ENCODE results near the gene SLC16A10.

Gene SLC16A10

DNA sequence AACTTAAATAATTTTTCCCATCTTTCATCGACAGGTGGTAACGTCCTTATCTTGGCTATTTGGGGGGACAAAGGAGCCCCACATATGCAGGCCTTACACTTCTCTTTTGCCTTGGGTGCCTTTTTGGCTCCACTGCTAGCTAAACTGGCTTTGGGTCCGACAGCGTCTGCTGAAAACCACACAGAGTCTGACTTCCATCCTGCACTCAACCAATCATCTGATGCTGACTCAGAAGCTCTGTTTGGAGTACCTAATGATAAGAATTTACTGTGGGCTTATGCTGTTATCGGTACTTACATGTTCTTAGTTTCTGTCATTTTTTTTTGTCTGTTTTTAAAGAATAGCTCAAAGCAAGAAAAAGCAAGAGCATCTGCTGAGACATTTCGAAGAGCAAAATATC lies 178.5 kb downstream of the SLC16A10 start:
- no peak for DNase-seq

GRCh38 chr6:111266276-111266675 lies 179.0 kb downstream of the SLC16A10 start:
- no peak for DNase-seq

DNA sequence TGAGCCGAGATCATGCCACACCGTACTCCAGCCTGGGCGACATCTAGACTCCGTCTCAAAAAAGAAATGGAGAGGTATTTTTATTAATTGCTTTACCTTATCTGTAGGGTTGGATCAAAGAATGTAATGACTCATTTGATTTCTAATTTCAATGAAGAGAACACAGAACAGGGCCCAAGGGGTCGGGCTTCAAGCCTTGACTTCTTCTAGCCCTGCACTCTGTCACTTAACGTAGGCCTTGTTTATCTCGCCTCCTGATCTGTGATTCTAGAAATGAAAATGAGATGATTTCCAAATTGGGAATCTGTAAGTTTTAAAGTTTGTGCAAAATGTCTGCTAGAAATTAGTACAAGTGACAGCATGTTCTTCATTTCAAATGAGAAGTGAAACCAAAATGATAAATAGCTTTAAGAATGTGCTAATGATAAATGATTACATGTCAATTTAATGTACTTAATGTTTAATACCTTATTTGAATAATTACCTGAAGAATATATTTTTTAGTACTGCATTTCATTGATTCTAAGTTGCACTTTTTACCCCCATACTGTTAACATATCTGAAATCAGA lies 180.5 kb downstream of the SLC16A10 start:
- no peak for DNase-seq

DNA sequence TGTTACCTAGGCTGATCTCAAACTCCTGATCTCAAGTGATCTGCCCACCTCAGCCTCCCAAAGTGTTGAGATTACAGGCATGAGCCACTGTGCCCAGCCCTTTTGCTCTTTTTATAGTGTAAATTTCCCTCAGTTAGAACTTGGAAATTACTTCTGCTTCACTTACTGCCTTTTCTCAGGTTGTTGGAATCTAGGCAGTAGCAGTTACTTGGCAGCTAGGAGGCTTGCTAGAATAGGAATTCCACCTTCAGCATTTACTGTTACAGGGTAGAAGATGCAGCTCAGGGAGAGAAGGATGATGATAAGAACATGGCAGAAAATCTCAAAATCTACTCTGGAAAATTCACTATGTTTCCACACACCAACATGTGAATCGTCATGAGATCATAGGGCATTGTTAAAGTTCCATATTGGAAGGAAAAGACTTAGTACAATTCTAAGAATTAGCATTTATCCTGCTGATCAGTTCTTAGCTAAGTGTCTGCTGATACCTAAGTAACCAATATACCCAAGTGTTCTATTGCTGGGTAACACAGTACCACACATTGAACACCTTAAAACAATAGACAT lies 182.2 kb downstream of the SLC16A10 start:
- DNase-seq = no peak

DNA sequence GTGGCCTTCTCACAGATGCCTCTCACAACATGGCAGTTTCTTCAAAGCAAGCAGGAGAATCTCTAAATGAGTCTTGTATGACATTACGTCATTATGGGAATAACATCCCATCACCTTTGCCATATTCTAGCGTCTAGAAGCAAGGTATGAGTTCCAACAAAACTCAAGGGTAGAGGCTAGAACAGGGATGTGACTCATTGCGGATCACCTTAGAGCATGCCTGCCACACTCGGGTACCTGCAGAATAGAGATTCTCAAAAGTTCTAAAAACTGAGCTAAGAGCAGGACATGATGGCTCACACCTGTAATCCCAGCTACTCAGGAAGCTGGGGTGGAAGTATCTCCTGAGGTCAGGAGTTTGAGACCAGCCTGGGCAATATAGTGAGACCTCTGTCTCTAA lies 182.8 kb downstream of the SLC16A10 start:
- no peak for DNase-seq

DNA sequence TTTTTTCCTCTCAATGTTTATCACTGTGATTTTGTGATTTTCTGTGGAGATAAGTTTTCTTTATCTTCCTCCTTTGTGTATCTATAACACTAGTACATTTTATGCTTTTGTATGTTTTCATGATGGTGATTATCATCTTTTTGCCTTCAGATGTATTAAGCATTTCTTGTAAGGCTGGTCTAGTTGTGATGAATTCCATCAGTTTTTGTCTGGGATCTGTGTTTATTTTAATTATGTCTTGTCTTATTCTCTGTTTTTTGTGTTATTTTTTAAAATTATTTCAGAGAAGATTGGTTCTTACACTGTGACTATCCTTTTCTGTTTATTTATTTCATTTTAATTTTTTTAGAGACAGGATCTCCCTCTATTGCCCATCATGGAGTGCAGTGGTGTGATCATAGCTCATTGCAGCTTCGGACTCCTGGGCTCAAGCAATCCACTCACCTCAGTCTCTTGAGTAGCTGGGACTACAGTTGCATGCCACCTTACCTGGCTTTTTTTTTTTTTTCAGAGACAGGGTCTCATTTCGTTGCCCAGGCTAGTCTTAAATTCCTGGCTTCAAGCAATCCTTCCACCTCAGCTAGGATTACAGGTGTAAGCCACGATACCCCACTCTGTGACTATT lies 187.4 kb downstream of the SLC16A10 start:
- no peak for DNase-seq

DNA sequence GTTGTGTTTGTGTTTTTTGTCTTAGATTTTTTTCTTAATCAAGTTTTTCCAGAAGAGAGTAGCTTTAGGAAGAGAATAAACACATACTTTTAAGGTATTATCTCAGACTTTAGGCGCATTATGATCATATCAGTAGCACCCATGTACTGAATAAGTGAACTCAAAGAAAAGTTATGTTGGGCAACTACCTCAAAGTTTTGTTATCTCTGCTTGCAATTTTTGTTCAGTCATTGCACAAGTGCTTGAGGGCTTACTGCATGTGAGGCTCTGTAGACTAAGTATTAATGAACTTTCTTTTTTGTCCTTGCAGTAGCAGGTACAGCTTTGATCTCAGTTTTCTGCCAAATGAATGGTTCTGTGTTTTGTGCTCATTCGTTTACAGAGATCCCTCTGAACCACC lies 189.0 kb downstream of the SLC16A10 start:
- DNase-seq = no peak

DNA sequence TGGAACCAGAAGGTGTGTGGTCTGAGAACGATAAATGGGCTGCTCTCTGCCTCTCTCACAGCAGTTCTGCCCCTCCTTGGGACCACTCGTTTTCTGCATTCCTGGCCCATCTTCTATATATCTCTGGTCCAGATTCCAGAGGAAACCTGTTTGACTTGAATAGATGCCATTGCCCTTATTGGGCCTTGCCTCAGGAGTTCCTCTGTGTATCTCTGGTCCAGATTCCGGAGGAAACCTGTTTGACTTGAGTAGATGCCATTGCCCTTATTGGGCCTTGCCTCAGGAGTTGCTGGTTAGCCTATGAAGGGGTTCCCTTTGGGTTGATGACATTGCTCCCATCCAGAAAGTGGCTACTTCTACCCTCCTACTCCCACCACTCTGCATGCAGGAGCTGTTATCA lies 189.4 kb downstream of the SLC16A10 start:
- DNase-seq = no peak

GRCh38 chr6:111277819-111278218 lies 190.5 kb downstream of the SLC16A10 start:
- no peak for DNase-seq

GRCh38 chr6:111278731-111279130 lies 191.4 kb downstream of the SLC16A10 start:
- DNase-seq = no peak

- no peak for DNase-seq
Measured at GRCh38 chr6:111280445-111280955, 193.2 kb downstream of the SLC16A10 start.
